ENCODE data around the gene AHSA1. TPM values are rescaled to one million over a fixed set of nuclear protein-coding genes. Genes with fewer than 3 reads are reported as not detected.

AHSA1 gene
- total RNA-seq, 4 donors from 2014 or later, result 111 to 132 (median 116) TPM

GRCh38 chr14:77491056-77491455 lies 33.2 kb downstream of the AHSA1 start:
- no peak for TF ChIP-seq EP300 (IDR thresholded peaks at IDR 0.05)
- no peak for TF ChIP-seq POLR2AphosphoS5 (IDR thresholded peaks at IDR 0.05)
- TF ChIP-seq, protein P1, sequence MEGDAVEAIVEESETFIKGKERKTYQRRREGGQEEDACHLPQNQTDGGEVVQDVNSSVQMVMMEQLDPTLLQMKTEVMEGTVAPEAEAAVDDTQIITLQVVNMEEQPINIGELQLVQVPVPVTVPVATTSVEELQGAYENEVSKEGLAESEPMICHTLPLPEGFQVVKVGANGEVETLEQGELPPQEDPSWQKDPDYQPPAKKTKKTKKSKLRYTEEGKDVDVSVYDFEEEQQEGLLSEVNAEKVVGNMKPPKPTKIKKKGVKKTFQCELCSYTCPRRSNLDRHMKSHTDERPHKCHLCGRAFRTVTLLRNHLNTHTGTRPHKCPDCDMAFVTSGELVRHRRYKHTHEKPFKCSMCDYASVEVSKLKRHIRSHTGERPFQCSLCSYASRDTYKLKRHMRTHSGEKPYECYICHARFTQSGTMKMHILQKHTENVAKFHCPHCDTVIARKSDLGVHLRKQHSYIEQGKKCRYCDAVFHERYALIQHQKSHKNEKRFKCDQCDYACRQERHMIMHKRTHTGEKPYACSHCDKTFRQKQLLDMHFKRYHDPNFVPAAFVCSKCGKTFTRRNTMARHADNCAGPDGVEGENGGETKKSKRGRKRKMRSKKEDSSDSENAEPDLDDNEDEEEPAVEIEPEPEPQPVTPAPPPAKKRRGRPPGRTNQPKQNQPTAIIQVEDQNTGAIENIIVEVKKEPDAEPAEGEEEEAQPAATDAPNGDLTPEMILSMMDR (IDR thresholded peaks at IDR 0.05), result no peak
- TF ChIP-seq POLR2A (IDR thresholded peaks at IDR 0.05; ENCODE audit: low read depth), result no peak
- intact Hi-C loops (cut with DNase I), result no loop called here
- Histone ChIP-seq H3K27me3 (peaks cover 0 to 3% (median 0%) of the 10 kb centered on the region in 4 donors), H3K4me1 (peaks cover 0 to 4% (median 0%) of the 10 kb centered on the region in 4 donors), H3K4me3 (no peak overlapping the region), H3K36me3 (no peaks in the 10 kb centered on the region), H3K9me3 (no peaks in the 10 kb centered on the region), H3K27ac (replicated peaks in 1 of 4) (no peak overlapping the region)
- DNase-seq (ENCODE audit: extremely low spot score), result no peak
- 92% methylated on average over 5 of the region's 5 CpGs for WGBS

- no peak overlapping the region for H3K27ac ChIP-seq (replicated peaks in 1 of 4)
- intact Hi-C loops (cut with DNase I), result no loop called here
- 60% methylated on average over 7 of the region's 7 CpGs for WGBS
- no peaks in the 10 kb centered on the region for H3K36me3 ChIP-seq
- TF ChIP-seq, protein P1 (IDR thresholded peaks at IDR 0.05), result no peak
- H3K27me3 ChIP-seq, result peaks cover 6 to 46% (median 13%) of the 10 kb centered on the region in 4 donors
- no peak for DNase-seq (ENCODE audit: extremely low spot score)
- H3K4me1 ChIP-seq, result peaks cover 7 to 23% (median 18%) of the 10 kb centered on the region in 4 donors
- H3K9me3 ChIP-seq, result no peaks in the 10 kb centered on the region
- H3K4me3 ChIP-seq, result no peak overlapping the region
Observed at GRCh38 chr14:77495334-77495733, 37.4 kb downstream of the AHSA1 start.

DNA sequence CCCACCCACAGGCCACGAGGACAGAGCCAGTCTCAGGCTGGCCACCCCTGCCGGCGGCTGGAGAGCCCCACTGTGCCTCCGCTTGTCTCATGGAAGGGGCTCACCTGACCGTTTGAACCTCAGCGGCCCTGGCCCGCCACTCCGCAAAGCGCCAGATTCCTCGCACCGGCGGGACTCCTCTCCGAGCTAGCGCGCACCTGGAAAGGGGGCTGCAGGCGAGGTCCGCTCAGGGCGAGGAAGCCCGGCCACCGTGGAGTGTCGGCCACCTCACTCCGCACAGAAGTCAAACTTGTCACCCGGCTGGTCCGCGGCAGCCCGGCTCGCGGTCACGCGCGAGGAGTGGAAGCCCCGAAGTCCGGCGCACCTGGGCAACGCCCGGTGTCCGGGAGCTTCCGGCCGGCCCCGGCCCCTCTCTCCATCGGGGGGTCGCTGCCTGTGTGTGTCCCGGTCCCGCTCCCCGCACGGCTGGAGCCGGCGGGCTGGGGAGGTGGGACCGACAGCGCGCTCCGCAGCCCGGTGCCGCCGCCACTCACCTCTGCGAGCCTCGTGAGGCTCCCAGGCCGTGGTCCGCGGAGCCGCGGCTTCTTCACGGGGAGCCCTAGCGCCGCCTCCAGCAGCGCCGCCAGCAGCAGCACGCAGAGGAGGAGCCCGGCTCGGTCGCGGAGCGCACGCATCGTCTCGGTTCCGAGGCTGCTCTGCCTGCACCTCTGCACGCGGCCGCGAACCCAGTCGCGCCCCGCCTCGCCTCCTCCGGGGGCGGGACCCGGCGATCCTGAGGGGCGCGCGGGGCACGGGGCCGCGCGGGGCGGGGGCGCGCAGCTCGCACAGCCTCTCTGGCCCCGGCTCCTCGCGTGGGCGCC lies 40.5 kb downstream of the AHSA1 start, which contains the start of gene ISM2:
Gene ISM2, minus strand, starts transcription at position 697 of the 860 bp plus-strand sequence. Its CDS starts 23 bp downstream, at position 674.
- Histone ChIP-seq H3K4me1 (peaks cover 7 to 23% (median 18%) of the 10 kb centered on the region in 4 donors), H3K36me3 (no peaks in the 10 kb centered on the region), H3K9me3 (peaks cover 0 to 2% (median 0%) of the 10 kb centered on the region in 4 donors), H3K4me3 (peak within 1 kb of the TSS; percentile 54 to 60 (median 58)), H3K27me3 (peaks cover 6 to 47% (median 13%) of the 10 kb centered on the region in 4 donors), H3K27ac (replicated peaks in 1 of 4) (no peak within 1 kb of the TSS)
- intact Hi-C loops (cut with DNase I), result no loop called here
- TF ChIP-seq, protein P1 (IDR thresholded peaks at IDR 0.05), result no peak
- WGBS, result 12% methylated on average over 7 of the region's 104 CpGs
- DNase-seq (ENCODE audit: extremely low spot score), result no peak

DNA sequence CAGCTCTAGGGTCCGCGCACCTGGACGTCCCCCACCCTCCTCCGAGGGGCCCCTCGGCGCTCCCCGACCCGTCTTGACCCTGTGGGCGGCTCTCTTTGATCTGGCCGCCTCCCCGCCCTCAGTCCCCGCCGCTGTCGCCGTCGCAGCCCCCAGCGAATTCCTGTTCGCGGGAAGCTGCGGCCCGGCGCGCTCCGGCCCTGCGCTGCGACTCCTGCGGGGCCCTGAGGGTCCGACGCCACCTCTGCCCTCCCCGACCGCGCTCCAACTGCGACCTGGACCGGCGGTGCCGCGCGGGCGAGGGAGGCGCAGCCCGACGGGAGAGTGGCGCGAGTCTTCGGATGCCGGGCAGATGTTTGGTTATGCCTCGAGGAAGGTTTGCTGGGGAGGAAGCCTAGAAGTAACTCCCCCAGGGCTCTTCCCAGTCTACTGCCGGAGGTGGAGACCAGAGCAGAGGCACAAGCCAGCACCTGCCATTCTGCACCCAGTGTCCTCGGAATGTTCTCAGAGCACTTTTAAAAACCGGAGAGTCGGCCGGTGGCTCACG lies 41.2 kb downstream of the AHSA1 start:
- H3K27me3 ChIP-seq, result peaks cover 6 to 47% (median 13%) of the 10 kb centered on the region in 4 donors
- TF ChIP-seq EP300 (IDR thresholded peaks at IDR 0.05) (no peak), POLR2A (IDR thresholded peaks at IDR 0.05; ENCODE audit: low read depth) (no peak), POLR2AphosphoS5 (IDR thresholded peaks at IDR 0.05) (no peak)
- TF ChIP-seq, protein P1 (IDR thresholded peaks at IDR 0.05), result no peak
- H3K4me1 ChIP-seq, result peaks cover 7 to 23% (median 18%) of the 10 kb centered on the region in 4 donors
- intact Hi-C loops (cut with DNase I), result no loop called here
- H3K27ac ChIP-seq (replicated peaks in 1 of 4), result no peak overlapping the region
- peaks cover 0 to 6% (median 0%) of the 10 kb centered on the region in 4 donors for H3K9me3 ChIP-seq
- H3K36me3 ChIP-seq, result no peaks in the 10 kb centered on the region
- no peak for DNase-seq (ENCODE audit: extremely low spot score)
- H3K4me3 ChIP-seq, result peak overlapping the region; percentile 54 to 60 (median 58)
- 38% methylated on average over 8 of the region's 53 CpGs for WGBS

Data from esophagus muscularis mucosa (tissue), 4 donors.